Measurements from ENCODE around the gene CETP. TPM values are rescaled to one million over a fixed set of nuclear protein-coding genes. Genes with fewer than 3 reads are reported as not detected.
"Not testable (repeated sequence)": the region's sequence is repeated elsewhere in the genome, so short reads cannot be mapped to it uniquely, and the experiment has no call there.

CETP gene
- total RNA-seq, 2 donors from 2014 or later = 0.16 to 0.65 TPM

DNA sequence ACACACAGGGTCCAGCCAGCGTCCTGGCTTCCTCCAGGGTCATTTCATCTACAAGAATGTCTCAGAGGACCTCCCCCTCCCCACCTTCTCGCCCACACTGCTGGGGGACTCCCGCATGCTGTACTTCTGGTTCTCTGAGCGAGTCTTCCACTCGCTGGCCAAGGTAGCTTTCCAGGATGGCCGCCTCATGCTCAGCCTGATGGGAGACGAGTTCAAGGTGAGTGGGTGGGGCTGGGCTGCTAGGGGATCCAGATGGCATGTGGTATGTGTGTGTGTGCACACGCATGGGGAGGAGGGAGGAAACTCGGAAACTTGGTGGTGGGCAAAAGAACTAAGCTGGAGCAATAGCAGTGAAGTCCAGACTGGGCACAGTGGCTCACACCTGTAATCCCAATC is 11.5 kb downstream of the CETP start:
- DNase-seq (no peak), ATAC-seq (no peak)
- intact Hi-C loops (cut with DNase I) = no loop called here

DNA sequence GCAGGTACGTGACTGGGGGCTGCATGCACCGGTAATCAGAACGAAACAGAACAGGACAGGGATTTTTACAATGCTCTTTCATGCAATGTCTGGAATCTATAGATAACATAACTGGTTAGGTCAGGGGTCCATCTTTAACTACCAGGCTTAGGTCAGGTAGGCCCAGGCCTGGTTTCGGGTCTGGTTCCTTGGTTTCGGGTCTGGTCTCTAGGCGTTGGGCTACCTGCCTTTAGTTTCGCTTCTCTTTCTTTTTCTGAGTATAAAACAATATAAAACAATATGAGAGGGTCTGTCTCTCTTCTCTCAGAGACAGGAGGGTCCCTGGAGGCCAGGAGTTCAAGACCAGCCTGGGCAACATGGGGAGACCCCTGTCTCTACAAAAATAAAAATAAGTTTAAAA is 12.1 kb downstream of the CETP start:
- DNase-seq; intact Hi-C loops (cut with DNase I); ATAC-seq: not testable (repeated sequence)

DNA sequence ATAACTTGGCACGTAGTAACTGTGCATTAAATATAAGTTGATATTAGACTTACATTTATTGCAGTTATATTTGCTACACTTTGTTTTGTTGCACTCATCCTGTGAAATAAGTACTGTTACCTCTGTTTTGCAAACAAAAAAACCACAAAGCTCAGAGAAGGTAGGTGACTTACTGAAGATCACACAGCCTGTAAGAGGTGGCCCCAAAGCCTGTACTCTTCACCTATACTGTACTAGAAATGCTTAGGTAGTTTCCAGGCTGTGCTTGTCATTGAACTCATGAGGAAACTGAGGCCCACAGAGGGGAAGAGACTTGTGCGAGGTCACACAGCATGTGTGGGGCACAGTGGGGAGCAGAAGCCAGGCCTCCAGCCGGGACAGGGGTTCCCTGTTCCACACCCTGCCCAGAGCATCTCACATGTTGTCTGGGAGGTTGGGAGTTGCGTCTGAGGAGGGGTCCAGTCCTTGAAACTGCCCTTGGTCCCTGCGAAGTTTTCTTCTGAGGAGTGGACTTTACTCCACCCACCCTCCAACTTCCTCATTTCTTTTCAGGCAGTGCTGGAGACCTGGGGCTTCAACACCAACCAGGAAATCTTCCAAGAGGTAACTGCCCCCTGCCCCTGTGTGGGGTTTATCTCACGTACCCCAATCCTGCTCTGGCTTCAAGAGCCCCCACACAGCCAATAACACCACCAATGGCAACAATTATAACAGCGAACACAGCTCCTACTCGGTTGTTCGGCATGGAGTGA is 13.0 kb downstream of the CETP start:
- intact Hi-C loops (cut with DNase I) = no loop called here
- DNase-seq (peak; percentile 4), ATAC-seq (no peak)

DNA sequence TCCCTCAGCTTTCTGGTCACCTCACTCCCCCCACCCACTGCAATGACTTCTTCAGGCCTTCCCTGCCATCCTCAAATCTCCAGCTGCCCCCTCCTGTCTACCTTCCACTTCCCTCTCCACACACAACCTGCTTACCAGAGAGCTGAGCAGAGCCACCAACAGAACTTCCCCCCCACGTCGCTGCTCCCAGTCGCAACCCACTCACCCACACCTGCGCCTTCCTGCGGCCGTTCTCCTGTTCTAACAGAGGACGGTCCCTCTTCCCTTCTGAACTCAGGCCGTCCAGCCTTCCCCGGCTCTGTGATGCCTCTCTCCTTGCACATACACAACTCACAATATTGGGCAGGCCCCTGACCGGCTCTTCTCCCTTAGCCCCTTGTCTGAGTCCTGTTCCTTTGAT is 14.0 kb downstream of the CETP start:
- intact Hi-C loops (cut with DNase I) = no loop called here
- peak; percentile 11 for DNase-seq
- ATAC-seq = no peak

DNA sequence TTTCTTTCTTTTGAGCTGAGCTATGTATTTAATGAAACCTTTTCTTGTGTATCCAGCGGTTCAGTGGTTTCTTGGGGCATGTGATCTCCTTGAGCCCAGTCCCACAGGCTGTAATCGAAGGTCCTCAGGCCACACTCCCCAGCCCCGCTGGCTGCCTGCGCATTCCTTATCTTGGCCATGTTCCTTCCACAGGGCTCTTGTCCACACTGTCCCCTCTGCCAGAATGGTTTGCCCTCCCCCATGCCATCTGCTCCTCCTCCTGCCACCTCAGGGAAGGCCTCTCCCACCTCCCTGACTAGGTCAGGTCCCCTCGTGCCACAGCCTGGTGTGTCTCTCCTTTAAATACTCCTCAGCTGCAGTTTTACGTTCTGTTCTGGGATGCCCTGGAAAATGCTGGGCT is 15.5 kb downstream of the CETP start:
- intact Hi-C loops (cut with DNase I) = no loop called here
- DNase-seq (peak; percentile 2), ATAC-seq (no peak)

DNA sequence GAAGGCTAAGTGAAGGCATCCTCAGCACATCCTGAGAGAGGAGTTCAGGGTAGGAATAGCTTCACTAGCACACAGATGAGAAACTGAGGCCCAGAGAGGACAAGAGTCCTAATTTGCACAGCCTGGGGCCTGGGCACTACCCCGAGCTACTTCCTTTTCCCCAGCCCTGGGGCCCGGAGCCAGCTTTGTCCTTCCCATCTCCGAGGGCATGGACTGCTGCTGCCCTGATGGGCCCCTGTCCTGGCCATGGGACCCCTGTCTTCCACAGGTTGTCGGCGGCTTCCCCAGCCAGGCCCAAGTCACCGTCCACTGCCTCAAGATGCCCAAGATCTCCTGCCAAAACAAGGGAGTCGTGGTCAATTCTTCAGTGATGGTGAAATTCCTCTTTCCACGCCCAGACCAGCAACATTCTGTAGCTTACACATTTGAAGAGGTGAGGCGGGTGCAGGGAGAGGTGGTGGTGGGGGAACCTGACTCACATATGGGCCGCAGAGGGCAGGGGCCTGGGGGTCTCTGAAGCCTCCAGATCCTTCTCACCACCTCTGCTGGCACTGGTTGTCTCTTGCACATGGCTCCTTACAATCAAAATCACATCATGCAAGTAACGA is 16.2 kb downstream of the CETP start:
- intact Hi-C loops (cut with DNase I) = no loop called here
- ATAC-seq (no peak), DNase-seq (no peak)

DNA sequence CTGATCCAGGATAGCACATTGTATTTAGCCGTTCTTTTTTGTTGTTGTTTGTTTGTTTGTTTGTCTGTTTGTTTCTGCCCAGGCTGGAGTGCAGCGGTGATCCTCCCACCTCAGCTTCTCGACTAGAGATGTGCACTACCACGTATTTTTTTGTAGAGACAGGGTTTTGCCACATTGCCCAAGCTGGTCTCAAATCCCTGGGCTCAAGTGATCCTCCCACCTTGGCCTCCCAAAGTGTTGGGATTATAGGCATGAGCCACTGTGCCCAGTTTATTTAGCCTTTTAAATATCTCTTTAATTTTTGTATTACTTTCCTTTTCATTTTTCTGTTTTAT is 18.4 kb downstream of the CETP start:
- no peak for ATAC-seq
- DNase-seq = no peak
- intact Hi-C loops (cut with DNase I) = no loop called here

DNA sequence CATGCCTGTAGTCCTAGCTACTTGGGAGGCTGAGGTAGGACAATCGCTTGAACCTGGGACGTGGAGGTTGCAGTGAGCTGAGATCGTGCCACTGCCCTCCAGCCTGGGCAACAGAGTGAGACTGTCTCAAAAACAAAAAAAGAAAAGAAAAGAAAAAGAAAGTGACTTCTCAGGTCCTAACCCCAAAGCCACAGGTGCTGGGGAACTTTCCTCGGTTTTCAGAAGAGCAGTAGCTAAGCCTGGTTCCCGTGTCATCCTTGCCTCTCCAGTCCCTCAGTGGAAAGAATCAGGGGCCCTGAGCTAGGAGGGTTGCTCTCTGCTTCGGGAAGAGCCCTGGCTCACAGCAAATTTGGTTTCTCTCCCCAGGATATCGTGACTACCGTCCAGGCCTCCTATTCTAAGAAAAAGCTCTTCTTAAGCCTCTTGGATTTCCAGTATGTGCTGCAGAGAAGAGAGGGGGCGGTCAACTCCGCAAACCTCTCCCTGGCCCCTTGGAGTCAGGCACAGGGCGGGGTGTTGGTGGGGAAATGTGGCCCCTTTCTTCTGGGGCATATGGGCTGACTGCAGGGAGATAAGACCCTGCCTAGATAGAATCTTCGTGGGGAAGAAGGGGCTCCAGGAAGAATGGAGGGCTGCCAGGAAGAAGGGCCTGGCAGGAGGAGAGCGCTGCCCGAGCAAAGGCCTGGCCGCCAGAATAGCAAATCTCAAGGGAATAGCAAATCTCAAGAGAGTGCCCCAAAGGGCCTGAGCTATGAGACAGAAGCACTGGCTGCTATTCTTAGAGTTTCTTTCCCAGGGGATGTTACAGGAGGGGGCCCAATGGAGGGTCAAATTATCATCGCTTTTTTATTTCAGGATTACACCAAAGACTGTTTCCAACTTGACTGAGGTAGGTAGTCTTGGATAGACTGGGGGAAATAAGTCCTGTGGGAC is 19.3 kb downstream of the CETP start:
- no peak for DNase-seq
- ATAC-seq = no peak
- intact Hi-C loops (cut with DNase I) = no loop called here

DNA sequence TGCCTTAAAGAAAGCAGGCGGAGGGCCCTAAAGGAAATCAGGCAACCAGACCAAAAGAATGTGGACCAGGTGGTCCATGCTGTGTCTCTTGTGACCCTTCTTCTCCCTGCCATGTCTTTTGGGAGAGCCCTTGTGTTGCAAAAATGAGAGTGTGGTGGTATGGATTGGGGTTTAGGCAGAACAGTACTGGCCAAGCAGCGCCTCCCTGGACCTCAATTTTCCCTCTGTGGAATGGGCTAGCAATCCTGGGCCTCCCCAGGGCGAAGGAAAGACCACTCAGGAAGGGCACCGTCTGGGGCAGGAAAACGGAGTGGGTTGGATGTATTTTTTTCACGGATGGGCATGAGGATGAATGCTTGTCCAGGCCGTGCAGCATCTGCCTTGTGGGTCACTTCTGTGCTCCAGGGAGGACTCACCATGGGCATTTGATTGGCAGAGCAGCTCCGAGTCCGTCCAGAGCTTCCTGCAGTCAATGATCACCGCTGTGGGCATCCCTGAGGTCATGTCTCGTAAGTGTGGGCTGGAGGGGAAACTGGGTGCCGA is 20.1 kb downstream of the CETP start:
- ATAC-seq (no peak), DNase-seq (no peak)
- intact Hi-C loops (cut with DNase I) = no loop called here

DNA sequence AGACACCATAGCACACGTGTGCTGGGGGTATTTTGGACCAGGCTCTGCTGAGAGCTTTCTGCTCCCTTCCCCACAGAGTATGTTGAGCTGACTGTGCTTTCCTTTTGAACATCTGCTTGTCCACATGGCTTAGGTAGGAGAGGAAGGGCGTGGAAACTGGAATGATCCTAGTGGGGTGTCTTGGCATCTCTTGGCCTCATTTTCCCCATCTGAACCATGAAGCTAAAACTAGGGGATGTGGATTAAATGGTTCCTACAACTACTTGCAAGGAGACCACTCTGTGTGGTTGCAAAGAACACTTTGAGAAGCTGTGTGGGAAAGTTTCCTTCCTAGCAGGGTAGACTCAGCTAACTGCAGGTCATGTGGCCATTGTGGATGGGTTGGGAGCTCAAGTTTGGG is 20.9 kb downstream of the CETP start:
- no peak for ATAC-seq
- DNase-seq = no peak
- intact Hi-C loops (cut with DNase I) = no loop called here

DNA sequence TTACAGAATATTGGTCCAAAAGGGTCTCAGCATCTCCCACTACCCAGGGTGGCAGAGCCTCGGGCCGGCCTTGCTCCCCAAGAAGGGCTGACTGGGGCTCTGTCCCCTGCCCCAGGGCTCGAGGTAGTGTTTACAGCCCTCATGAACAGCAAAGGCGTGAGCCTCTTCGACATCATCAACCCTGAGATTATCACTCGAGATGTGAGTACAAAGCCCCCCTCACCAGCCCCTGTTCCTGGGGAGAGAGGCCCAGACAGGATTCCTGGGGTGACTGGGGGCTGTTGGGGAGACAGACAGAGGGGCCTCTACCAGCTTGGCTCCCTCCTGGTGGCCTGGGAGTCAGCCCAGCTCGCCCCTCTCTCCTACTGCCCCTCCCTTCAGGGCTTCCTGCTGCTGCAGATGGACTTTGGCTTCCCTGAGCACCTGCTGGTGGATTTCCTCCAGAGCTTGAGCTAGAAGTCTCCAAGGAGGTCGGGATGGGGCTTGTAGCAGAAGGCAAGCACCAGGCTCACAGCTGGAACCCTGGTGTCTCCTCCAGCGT is 21.5 kb downstream of the CETP start:
- no peak for ATAC-seq
- DNase-seq = no peak
- intact Hi-C loops (cut with DNase I) = no loop called here

DNA sequence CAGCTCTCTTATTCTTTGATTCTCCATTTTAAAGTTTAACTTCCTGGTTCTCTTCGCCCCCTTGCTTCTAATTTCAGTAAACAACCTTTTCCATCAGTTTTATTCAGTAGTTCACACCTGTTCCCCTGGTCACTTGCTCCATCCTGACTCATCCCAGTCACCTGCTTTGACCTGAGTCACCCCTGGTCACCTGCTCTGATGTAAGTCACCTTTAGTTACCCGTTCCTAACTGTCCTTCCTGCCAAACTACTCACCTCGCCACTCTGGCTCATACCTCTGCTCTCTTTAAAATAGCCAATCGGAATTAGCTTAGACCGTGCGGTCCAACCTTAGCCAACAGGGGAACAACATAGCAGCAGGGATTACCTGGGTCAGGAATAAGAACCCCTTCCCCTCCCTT is 22.9 kb downstream of the CETP start:
- intact Hi-C loops (cut with DNase I) = no loop called here
- DNase-seq = no peak
- no peak for ATAC-seq

DNA sequence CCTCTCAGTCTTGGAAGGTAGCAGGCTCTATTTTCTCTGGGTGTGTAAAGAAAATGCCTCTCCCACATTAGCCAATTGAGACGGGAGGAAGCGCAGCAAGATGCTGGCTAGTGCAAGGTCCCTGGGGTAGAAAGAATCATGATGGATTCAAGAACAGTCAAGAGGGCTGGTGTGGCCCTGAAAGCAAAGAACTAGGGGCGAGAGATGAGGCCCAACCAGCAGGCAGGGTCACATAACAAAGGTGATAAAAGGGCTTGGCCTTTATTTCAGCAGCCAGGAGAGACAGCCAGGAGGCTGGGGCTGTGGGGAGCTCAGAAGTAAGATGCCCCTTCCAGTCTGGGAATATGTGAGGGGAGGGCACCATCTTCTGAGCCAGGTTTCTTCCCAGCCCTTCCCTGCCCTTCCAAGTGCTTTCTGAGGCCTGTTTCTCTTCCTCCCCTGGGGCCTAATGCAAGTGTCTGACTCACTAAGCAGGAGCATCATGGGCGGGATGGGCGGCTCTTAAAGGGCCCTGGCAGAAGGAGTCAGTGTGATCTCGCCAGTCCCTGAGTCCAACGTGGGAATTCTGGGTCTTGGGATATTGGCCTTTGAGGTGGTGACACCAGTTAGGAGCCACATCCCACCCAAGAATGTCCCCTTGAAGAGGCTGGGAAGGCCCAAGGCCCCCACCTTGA is 23.7 kb downstream of the CETP start:
- peak in 1 of 2 donors; percentile 60 for ATAC-seq
- peak; percentile 81 for DNase-seq
- intact Hi-C loops (cut with DNase I) = no loop called here

DNA sequence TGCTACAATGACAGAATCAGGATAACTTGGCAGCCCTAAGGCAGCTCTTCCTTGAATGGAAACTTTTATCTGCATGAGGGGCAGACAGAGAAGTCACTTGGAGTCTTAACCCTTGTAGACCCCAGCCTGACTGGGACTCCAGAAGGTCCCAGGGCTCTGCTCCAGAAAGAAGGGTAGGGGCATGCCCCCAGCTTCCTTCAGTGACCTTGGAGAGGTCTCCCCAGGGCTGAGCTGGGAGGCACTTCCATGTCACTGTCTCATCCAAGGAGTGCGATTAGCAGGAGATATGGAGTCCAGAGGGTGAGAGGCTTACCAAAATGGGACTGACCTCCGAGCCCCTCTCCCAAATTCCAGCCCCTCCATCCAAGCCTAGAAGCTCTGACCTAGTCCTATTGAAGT is 24.2 kb downstream of the CETP start:
- ATAC-seq (no peak), DNase-seq (no peak)
- intact Hi-C loops (cut with DNase I) = no loop called here

DNA sequence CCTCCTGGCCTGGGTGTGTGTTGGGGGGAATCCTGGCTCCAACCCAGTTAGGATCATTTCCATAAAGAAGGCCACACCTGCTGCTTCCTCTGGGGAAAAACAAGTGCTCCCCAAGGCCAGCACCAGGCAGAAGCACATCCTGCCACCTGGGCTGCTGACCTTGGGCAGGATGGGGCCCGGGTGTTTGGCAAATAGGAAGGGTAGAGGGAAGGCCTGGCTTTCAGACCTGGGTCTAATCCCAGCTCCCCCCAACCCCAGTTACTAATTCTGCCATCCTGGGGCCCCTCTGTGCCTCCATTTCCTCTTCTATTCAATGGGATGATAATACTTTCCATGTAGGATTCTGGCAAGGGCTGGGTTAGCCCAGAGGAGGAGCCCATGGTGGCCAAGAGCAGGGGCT is 24.6 kb downstream of the CETP start:
- DNase-seq (no peak), ATAC-seq (no peak)
- intact Hi-C loops (cut with DNase I) = no loop called here

DNA sequence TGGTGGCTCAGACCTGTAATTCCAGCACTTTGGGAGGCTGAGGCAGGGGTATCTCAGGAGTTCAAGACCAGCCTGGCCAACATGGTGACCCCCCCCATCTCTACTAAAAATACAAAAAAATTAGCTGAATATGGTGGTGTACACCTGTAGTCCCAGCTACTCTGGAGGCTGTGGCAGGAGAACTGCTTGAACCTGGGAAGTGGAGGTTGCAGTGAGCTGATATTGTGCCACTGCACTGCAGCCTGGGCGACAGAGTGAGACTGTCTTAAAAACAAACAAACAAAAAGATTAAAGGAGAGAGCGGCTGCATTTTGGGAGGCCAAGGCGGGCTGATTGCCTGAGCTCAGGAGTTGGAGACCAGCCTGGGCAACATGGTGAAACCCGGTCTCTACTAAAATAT is 25.2 kb downstream of the CETP start:
- ATAC-seq; intact Hi-C loops (cut with DNase I); DNase-seq: not testable (repeated sequence)

DNA sequence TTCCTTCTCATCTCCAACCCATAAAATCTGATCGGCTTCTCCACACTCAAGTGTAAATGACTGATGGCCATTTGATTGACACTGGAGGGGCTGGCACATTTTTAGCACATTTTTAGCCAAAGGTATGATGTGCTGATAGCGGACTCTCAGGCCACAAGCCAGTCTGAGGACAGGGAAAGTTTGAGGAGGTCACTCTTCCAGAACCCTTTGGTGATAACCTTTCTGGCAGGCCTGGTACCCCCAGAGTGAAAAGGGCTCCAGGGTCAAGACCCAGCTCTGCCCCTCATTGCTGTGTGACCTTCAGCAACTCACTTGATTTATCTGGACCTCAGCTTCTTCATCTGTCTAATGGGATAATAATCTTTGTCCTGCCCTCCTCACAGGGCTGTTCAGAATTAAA is 25.9 kb downstream of the CETP start:
- intact Hi-C loops (cut with DNase I) = no loop called here
- DNase-seq (no peak), ATAC-seq (no peak)

DNA sequence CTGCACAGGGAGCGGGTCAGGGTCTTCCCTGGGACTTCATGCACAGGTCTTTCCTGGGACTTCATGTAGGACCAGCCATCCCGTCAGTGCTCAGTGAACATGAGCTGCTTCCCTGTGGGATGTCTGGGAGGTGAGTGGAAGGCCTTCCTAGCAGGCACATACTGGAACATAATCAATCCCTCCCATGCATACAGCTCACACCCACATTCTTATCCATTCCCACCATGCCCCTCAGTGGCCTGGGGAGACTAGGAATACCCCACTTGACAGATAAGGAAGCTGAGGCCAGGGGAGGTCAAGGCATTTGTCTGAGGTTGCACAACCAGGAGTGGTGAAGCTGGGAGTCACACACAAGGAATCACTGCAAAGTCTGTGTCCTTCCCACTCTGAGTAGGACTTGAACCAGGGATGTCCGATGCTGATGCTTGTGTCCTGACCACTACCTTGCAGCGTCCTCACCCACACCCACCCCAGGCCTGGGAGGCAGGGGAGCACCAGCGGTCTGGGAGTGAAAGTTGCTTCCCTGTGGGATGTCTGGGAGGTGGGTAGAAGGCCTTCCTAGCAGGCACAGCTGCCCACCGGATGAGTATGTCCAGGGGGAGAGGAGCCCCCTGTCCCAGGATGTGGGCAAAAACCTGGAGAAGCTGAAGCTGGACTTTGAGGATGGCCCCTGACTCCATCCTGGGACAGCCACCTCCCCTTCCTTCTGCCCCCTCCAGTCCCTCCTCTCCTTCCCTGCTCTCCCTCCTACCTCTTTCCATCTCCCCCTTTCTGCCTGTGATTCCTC is 26.6 kb downstream of the CETP start:
- DNase-seq (no peak), ATAC-seq (peak in 1 of 2 donors; percentile 9)
- intact Hi-C loops (cut with DNase I) = no loop called here

Data from left cardiac atrium (tissue), 4 donors.